ENCODE data around the gene TRAT1. TPM values are rescaled to one million over a fixed set of nuclear protein-coding genes. Genes with fewer than 3 reads are reported as not detected.

TRAT1 gene
- total RNA-seq (2011; cell fraction: chromatin; rRNA removed; ENCODE audit: low replicate concordance): not detected in 2 replicates
- not detected in 2 replicates for total RNA-seq (2011; cell fraction: nucleolus; rRNA removed)
- not detected in 2 replicates for total RNA-seq (2011; cell fraction: nucleoplasm; rRNA removed)
- total RNA-seq (2014; rRNA removed): not detected in 2 replicates
- not detected in 2 replicates for total RNA-seq (2014; rRNA removed; fragmentation: Illumina TruSeq; extraction: Trizol)
- not detected in 2 replicates for total RNA-seq (2015; rRNA removed; fragmentation: Illumina TruSeq; extraction: Trizol)
- 0.16 TPM in 1 of 2 replicates, not detected in the other for total RNA-seq (2021)
- not detected in 2 replicates for polyA plus RNA-seq (2011; rRNA removed)
- polyA plus RNA-seq (2011; cell fraction: cytosol; rRNA removed): not detected in 2 replicates
- polyA plus RNA-seq (2011; cell fraction: nucleus; rRNA removed): not detected in 2 replicates
- polyA plus RNA-seq (2012): not detected in 2 replicates
- polyA plus RNA-seq (2014; fragmentation: Illumina TruSeq; extraction: Trizol): not detected in 2 replicates
- not detected for polyA plus RNA-seq (2014; fragmentation: Nextera tagmentation; extraction: Ambion mirVana)
- not detected in 2 replicates for polyA plus RNA-seq (2014; rRNA removed)
- polyA minus RNA-seq (2011; rRNA and poly(A)+ RNA removed): not detected in 2 replicates
- not detected in 2 replicates for polyA minus RNA-seq (2011; cell fraction: cytosol; rRNA and poly(A)+ RNA removed)
- not detected in 2 replicates for polyA minus RNA-seq (2011; cell fraction: nucleus; rRNA and poly(A)+ RNA removed)
- Bru-seq, nascent RNA: not detected
- not detected for BruChase-seq, experiment 1, labeled RNA remaining after a 2-hour chase
- not detected for BruChase-seq, experiment 2, labeled RNA remaining after a 6-hour chase
- long read RNA-seq, experiment 1: 0 reads
- long read RNA-seq, experiment 2: 0 reads
- long read RNA-seq, experiment 3: 0 reads

DNA sequence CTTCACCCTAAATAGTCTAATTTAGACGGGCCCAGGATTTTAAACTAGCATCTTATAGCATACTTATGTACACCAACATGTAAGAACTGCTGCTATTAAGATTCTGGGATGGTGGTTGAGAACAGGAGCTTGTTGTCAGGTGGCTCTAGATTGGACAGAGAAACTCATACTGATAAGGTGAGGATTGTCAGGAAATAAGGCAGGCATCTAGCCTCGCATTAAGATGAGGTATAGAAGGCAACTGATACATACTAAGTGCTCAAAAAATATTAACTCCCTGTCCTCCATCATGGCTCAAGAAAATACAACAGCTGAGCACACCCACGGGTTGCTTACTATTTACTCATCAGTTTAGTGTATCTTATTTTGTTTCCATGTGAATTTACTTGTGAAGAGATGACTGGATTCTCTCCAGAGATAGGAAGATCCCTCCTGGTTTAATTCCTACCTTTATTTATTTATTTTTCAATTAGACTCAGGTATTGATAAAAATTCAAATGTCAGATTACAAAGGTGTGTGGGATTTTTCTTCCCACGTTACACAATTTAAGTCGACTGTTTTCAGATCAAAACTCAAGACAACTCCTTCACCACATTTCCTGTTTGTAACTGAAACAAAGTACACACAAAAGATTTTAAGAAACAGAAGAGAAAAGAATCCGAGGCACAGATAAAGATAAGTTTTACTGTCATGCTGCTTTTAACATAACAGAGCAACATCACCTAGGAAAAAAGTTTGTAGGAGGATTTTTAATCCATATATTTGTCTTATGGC lies at the start of gene TRAT1:
Gene TRAT1, plus strand, starts transcription at position 664 of the 775 bp plus-strand sequence. CDS start 142 bp downstream, outside the sequence.
- Histone ChIP-seq H3K27ac (ENCODE audit: extremely low read depth, low read depth, low read length) (no peak within 1 kb of the TSS), H3K4me3 (no peak within 1 kb of the TSS), H3K36me3 (ENCODE audit: control insufficient read depth, insufficient read depth, low read length) (no peaks in the 10 kb centered on the region), H4K20me1 (replicated peaks; ENCODE audit: control insufficient read depth, insufficient read depth, low read length) (no peaks in the 10 kb centered on the region), H3K79me2 (ENCODE audit: control insufficient read depth, insufficient read depth, low read length) (no peaks in the 10 kb centered on the region), H2AFZ (ENCODE audit: low read depth, low read length) (no peak within 1 kb of the TSS), H3K9ac (ENCODE audit: insufficient read depth in 1 of 2, low read depth in 2 of 2, low read length in 2 of 2) (no peak within 1 kb of the TSS), H3K27me3 (ENCODE audit: control insufficient read depth in 2 of 2, insufficient read depth in 2 of 2, low read length in 2 of 2) (no peaks in the 10 kb centered on the region), H3K4me1 (replicated peaks in 1 of 2; ENCODE audit: control insufficient read depth in 2 of 2, insufficient read depth in 2 of 2, low read length in 2 of 2) (no peaks in the 10 kb centered on the region), H3K9me1 (ENCODE audit: control insufficient read depth, insufficient read depth, low read length) (no peaks in the 10 kb centered on the region), H3K9me3 (replicated peaks; ENCODE audit: control insufficient read depth, insufficient read depth, low read depth, low read length) (no peaks in the 10 kb centered on the region), H3K4me2 (ENCODE audit: insufficient read depth, low read length) (no peak within 1 kb of the TSS)
- POLR2A ChIA-PET: no interaction called here
- in situ Hi-C loops (cut with MboI) (no loop called here), intact Hi-C loops (cut with micrococcal nuclease) (no loop called here)
- DNase-seq (ENCODE audit: extremely low read depth in 1 of 4, low spot score in 3 of 4) (no peak), FAIRE-seq (no peak), ATAC-seq (no peak)
- WGBS (ENCODE audit: insufficient coverage, low coverage, missing lambda C conversion rate): 0% methylated on average over 6 of the region's 6 CpGs
- BruUV-seq (replicated peaks): no TSS peak
- CTCF ChIA-PET (ENCODE audit: low intra/inter-chr PET ratio): no interaction called here
- TF ChIP-seq, protein P1, sequence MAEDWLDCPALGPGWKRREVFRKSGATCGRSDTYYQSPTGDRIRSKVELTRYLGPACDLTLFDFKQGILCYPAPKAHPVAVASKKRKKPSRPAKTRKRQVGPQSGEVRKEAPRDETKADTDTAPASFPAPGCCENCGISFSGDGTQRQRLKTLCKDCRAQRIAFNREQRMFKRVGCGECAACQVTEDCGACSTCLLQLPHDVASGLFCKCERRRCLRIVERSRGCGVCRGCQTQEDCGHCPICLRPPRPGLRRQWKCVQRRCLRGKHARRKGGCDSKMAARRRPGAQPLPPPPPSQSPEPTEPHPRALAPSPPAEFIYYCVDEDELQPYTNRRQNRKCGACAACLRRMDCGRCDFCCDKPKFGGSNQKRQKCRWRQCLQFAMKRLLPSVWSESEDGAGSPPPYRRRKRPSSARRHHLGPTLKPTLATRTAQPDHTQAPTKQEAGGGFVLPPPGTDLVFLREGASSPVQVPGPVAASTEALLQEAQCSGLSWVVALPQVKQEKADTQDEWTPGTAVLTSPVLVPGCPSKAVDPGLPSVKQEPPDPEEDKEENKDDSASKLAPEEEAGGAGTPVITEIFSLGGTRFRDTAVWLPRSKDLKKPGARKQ (CRISPR knock-in tag; IDR thresholded peaks at IDR 0.05): no peak
- TF ChIP-seq RNF219 (CRISPR knock-in tag; IDR thresholded peaks at IDR 0.05) (no peak), U2AF1 (optimal IDR thresholded peaks at IDR 0.05; ENCODE audit: low read depth, low read length) (no peak)
- TF ChIP-seq, protein P2, sequence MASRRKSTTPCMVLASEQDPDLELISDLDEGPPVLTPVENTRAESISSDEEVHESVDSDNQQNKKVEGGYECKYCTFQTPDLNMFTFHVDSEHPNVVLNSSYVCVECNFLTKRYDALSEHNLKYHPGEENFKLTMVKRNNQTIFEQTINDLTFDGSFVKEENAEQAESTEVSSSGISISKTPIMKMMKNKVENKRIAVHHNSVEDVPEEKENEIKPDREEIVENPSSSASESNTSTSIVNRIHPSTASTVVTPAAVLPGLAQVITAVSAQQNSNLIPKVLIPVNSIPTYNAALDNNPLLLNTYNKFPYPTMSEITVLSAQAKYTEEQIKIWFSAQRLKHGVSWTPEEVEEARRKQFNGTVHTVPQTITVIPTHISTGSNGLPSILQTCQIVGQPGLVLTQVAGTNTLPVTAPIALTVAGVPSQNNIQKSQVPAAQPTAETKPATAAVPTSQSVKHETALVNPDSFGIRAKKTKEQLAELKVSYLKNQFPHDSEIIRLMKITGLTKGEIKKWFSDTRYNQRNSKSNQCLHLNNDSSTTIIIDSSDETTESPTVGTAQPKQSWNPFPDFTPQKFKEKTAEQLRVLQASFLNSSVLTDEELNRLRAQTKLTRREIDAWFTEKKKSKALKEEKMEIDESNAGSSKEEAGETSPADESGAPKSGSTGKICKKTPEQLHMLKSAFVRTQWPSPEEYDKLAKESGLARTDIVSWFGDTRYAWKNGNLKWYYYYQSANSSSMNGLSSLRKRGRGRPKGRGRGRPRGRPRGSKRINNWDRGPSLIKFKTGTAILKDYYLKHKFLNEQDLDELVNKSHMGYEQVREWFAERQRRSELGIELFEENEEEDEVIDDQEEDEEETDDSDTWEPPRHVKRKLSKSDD (conservative IDR thresholded peaks at IDR 0.05; ENCODE audit: low read length): no peak
